Ovary (tissue), 9 donors: ENCODE measurements around the gene BEST3. TPM values are rescaled to one million over a fixed set of nuclear protein-coding genes. Genes with fewer than 3 reads are reported as not detected.
A peak's percentile ranks its signal among the peaks of the same experiment; 100 is the strongest.

Experiments used
- DNase-seq, 5 donors: peaks; one replicate each; pipeline ENCODE4 v3.0.0-alpha.2; 2019 to 2020
- H3K27ac ChIP-seq, 2 donors: fragments of 200-600 bp; one replicate each; pipeline versions ENCODE4 v1.5.1 to v1.8.0; 2019 to 2022
- H3K27me3 ChIP-seq: fragments of 200-600 bp; one replicate; pipeline ENCODE4 v1.8.0; 2022
- H3K36me3 ChIP-seq: fragments of 200-600 bp; sonication (generic); one replicate; pipeline ENCODE4 v1.5.1; 2019
- H3K4me1 ChIP-seq: one replicate; pipeline ENCODE4 v1.8.1; 2013; ENCODE audit warnings: mild to moderate bottlenecking, moderate library complexity; ENCODE audit not compliant: insufficient read depth
- H3K4me3 ChIP-seq: fragments of 200-600 bp; sonication (generic); one replicate; pipeline ENCODE4 v1.5.1; 2017
- H3K9me3 ChIP-seq, 2 donors: fragments of 200-600 bp in 1 of 2; sonication (generic) in 1 of 2; one replicate each; pipeline versions ENCODE4 v1.5.1 to v1.8.1; 2013 to 2019; ENCODE audit warnings: mild to moderate bottlenecking in 1 of 2, moderate library complexity in 1 of 2
- CTCF ChIP-seq, 3 donors: fragments of 450-650 bp in 2 of 3; fragments of 200-600 bp in 1 of 3; IDR thresholded peaks; one replicate each; pipeline versions ENCODE4 v1.5.1 to v1.8.0; 2016 to 2022; ENCODE audit warnings: antibody characterized with exemption in 3 of 3, mild to moderate bottlenecking in 1 of 3
- EP300 ChIP-seq: sonication (generic); formaldehyde crosslinking; IDR thresholded peaks from one replicate; pipeline ENCODE4 v1.6.1; 2017; ENCODE audit warnings: antibody characterized with exemption
- POLR2A ChIP-seq: fragments of 450-650 bp; IDR thresholded peaks from one replicate; pipeline ENCODE4 v1.6.1; 2017; ENCODE audit warnings: antibody characterized with exemption, mild to moderate bottlenecking, moderate library complexity
- WGBS, 3 donors: extraction: QIAGEN DNeasy Blood & Tissue Kit in 1 of 3; methylation state at CpG; one replicate each; pipeline versions ENCODE4 v1.1.5 to v1.1.7; 2013 to 2017; 5-methylcytosine and 5-hydroxymethylcytosine counted together
- intact Hi-C, 4 donors: fragments of 100-400 bp; cut with DNase I; formaldehyde crosslinking; loops; one replicate each; pipeline versions ENCODE4 v1.11.0 to v1.15.1; 2022 to 2023
- polyA plus RNA-seq, 2 donors: library from polyadenylated mRNA; stranded (reverse); fragments of 200-250 nt in 1 of 2; fragments of 350-450 nt in 1 of 2; fragmentation: Illumina TruSeq in 1 of 2; extraction: RNeasy Lipid Tissue Mini Kit (QIAGEN cat#74804) in 1 of 2; gene quantifications; one replicate each; pipeline ENCODE4 v1.2.3, GENCODE V29; 2013 to 2014
- total RNA-seq, 7 donors: library from RNA; depleted of rRNA in 2 of 7; stranded (reverse); fragments of >200 nt in 2 of 7; fragmentation: NEBNext Ultra II Directional in 3 of 7; extraction: Animal tissue kit (Norgen Biotek cat#: 25700) in 3 of 7; gene quantifications; one replicate each; pipeline versions ENCODE4 v1.1.0 to v1.2.4, GENCODE V29; 2016 to 2023
- donor health status: DM: no; HTN: no; CAD: no; lungs with moderate emphysema.
- donor health status: DM: no; HTN: no; CAD: no.
- donor health status: Bipolar disorder and iron deficiency.
- donor health status: DM: yes; HTN: yes; CAD: no.
- donor health status: DM: no; HTN: no; CAD: no.
- donor health status: DM: yes; HTN: yes; CAD: no.

The BEST3 gene
- total and polyA plus RNA-seq, 9 donors: 0.10 TPM; not detected in 8

GRCh38 chr12:69627501-69627900 is 71.6 kb downstream of the BEST3 start:
- H3K4me1 ChIP-seq: no peaks in the 10 kb centered on the region
- H3K4me3 ChIP-seq: no peak overlapping the region
- no peaks in the 10 kb centered on the region for H3K36me3 ChIP-seq
- intact Hi-C loops: no loop called here
- no peaks in the 10 kb centered on the region for H3K9me3 ChIP-seq
- 70 to 93% (median 88%) methylated on average over 8 of the region's 8 CpGs for WGBS, 3 donors
- DNase-seq: no peak
- H3K27ac ChIP-seq: no peak overlapping the region
- TF ChIP-seq CTCF (IDR thresholded peaks at IDR 0.05): no peak
- no peak for TF ChIP-seq EP300
- TF ChIP-seq POLR2A: no peak
- H3K27me3 ChIP-seq: no peaks in the 10 kb centered on the region

- Histone ChIP-seq H3K36me3 (no peaks in the 10 kb centered on the region), H3K27me3 (no peaks in the 10 kb centered on the region), H3K4me1 (no peaks in the 10 kb centered on the region), H3K9me3 (no peaks in the 10 kb centered on the region), H3K4me3 (no peak overlapping the region), H3K27ac (no peak overlapping the region)
- intact Hi-C loops: no loop called here
- TF ChIP-seq EP300 (no peak), POLR2A (no peak), CTCF (IDR thresholded peaks at IDR 0.05) (no peak)
- WGBS, 3 donors: 25 to 65% (median 34%) methylated on average over 13 of the region's 13 CpGs
- peak in 3 of 5 donors; percentile 26 to 67 (median 45) for DNase-seq
Observed at GRCh38 chr12:69623970-69624369, 75.1 kb downstream of the BEST3 start.

- intact Hi-C loops: no loop called here
- WGBS, 3 donors: 80 to 91% (median 85%) methylated on average over 2 of the region's 2 CpGs
- TF ChIP-seq POLR2A (no peak), CTCF (IDR thresholded peaks at IDR 0.05) (no peak), EP300 (no peak)
- Histone ChIP-seq H3K9me3 (no peaks in the 10 kb centered on the region), H3K27me3 (no peaks in the 10 kb centered on the region), H3K4me3 (no peak overlapping the region), H3K27ac (no peak overlapping the region), H3K36me3 (no peaks in the 10 kb centered on the region), H3K4me1 (no peaks in the 10 kb centered on the region)
- DNase-seq: no peak
Observed at GRCh38 chr12:69621551-69621950, 77.6 kb downstream of the BEST3 start.

GRCh38 chr12:69620921-69621320 is 78.2 kb downstream of the BEST3 start:
- Histone ChIP-seq H3K9me3 (no peaks in the 10 kb centered on the region), H3K4me3 (no peak overlapping the region), H3K27ac (no peak overlapping the region), H3K4me1 (no peaks in the 10 kb centered on the region), H3K27me3 (no peaks in the 10 kb centered on the region), H3K36me3 (no peaks in the 10 kb centered on the region)
- WGBS, 3 donors: 84 to 93% (median 92%) methylated on average over 2 of the region's 2 CpGs
- no peak for DNase-seq
- intact Hi-C loops: no loop called here
- no peak for TF ChIP-seq EP300
- no peak for TF ChIP-seq POLR2A
- no peak for TF ChIP-seq CTCF (IDR thresholded peaks at IDR 0.05)
